ENCODE measurements around the gene IQSEC1.

IQSEC1 gene

DNA sequence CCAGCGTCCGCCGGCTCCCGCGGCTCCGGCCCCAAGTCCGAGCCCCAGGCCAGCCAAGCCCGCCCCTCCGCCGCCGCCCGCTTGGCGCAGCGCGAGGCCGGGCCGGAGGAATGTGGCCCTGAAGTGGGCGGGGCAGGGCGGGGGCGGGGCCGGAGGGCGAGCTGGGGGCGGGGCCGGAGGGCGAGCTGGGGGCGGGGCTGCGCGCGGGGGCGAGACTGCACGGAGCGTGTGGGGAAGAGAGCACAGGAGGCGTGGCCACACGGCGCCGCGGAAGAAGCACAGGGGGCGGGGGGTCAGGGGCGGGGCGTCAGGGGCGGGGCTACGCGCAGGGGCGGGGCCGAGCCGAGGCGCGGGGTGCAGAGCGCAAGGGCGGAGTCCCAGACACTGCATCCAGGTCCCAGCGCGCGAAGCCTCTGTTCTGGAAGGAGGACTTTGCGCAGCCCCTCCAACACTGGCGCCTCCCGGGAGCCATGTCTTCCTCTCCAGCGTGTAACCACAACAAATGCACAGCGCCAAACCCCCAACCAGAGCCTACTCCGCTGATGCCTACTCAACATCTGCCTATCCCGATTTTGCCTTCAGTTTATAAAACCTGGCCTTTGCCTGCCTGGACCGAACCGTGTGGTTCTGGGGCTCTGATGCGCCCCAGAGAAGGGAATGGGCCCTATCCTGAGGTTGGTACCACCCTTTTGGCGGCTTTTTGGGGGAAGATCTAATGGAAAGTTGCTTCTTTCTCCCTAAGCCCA lies 105.5 kb downstream of the IQSEC1 start:
- TF ChIP-seq Cebpa-rat (IDR thresholded peaks at IDR 0.05) = no peak
- no peaks in the 10 kb centered on the region; a peak in 1 of 22 replicates for H3K27me3 ChIP-seq
- H3K4me2 ChIP-seq = peak overlapping the region; percentile 96 to 100 (median 99)
- H4K20me1 ChIP-seq = peaks cover 81 to 98% (median 97%) of the 10 kb centered on the region in 11 experiments
- peak overlapping the region; percentile 50 to 81 (median 70) for H3K4me3 ChIP-seq
- H3K4me1 ChIP-seq = peaks cover 67 to 82% (median 79%) of the 10 kb centered on the region in 10 experiments
- H3K27ac ChIP-seq = peak overlapping the region in 10 of 11 experiments; percentile 35 to 80 (median 76); a peak in 18 of 22 replicates
- no peaks in the 10 kb centered on the region for H3K9me3 ChIP-seq (replicated peaks in 1 of 11)
- H3K9ac ChIP-seq = peak overlapping the region; percentile 73 to 85 (median 84); a peak in 21 of 22 replicates
- H3K36me3 ChIP-seq = peaks cover 0 to 56% (median 7%) of the 10 kb centered on the region in 11 experiments; a peak in 8 of 22 replicates

DNA sequence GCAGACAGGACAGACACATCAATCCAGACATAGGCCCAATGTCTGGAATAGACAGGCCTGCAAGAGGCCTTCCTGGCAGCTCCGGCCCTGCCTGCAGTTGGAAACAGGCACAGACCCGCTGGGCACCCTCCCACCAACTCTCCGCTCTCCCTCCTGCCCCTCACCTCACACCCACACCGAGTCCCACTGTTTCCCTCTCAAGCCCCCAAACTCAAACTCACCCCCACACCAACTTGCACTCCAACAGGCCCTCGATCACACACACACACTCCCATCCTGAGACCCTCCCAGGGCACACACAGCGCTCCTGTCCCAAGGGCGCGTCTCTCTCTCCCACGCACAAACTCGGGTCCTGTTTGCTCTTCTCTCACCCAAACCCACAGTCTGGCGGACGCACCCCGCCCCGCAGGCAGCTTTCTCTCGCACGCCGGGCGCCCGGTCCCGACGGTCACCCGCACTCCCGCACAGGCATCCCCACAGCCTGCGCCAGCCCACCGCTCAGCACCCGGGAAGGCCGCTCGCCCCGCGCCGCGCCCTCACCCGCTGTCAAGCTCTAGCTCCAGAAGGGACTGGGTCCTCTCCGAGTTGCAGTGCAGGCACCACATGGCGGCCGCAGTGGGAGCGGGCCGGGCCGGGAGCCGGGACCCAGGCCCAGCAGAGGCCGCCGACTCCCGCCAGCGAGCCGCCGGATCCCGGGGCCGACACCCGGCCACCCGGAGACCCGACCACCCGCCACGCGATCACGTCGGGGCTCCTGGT lies 106.2 kb downstream of the IQSEC1 start:
- peak overlapping the region; percentile 96 to 100 (median 99) for H3K4me2 ChIP-seq
- peaks cover 75 to 90% (median 86%) of the 10 kb centered on the region in 10 experiments for H3K4me1 ChIP-seq
- H3K27me3 ChIP-seq = no peaks in the 10 kb centered on the region; a peak in 1 of 22 replicates
- TF ChIP-seq Cebpa-rat (IDR thresholded peaks at IDR 0.05) = no peak
- peak overlapping the region; percentile 73 to 85 (median 84); a peak in 21 of 22 replicates for H3K9ac ChIP-seq
- H3K27ac ChIP-seq = peak overlapping the region in 10 of 11 experiments; percentile 35 to 80 (median 76); a peak in 19 of 22 replicates
- peaks cover 0 to 57% (median under 1%) of the 10 kb centered on the region in 11 experiments; a peak in 7 of 22 replicates for H3K36me3 ChIP-seq
- H3K9me3 ChIP-seq (replicated peaks in 1 of 11) = no peaks in the 10 kb centered on the region
- H4K20me1 ChIP-seq = peaks cover 86 to 98% (median 97%) of the 10 kb centered on the region in 11 experiments
- peak overlapping the region; percentile 50 to 81 (median 70) for H3K4me3 ChIP-seq

GRCh38 chr3:12965999-12966846 lies 107.0 kb downstream of the IQSEC1 start:
- Histone ChIP-seq H3K27ac (peak overlapping the region in 5 of 11 experiments; percentile 71 to 80 (median 78); a peak in 6 of 22 replicates), H3K4me1 (peaks cover 82 to 97% (median 94%) of the 10 kb centered on the region in 10 experiments), H4K20me1 (peaks cover 92 to 98% (median 97%) of the 10 kb centered on the region in 11 experiments)

DNA sequence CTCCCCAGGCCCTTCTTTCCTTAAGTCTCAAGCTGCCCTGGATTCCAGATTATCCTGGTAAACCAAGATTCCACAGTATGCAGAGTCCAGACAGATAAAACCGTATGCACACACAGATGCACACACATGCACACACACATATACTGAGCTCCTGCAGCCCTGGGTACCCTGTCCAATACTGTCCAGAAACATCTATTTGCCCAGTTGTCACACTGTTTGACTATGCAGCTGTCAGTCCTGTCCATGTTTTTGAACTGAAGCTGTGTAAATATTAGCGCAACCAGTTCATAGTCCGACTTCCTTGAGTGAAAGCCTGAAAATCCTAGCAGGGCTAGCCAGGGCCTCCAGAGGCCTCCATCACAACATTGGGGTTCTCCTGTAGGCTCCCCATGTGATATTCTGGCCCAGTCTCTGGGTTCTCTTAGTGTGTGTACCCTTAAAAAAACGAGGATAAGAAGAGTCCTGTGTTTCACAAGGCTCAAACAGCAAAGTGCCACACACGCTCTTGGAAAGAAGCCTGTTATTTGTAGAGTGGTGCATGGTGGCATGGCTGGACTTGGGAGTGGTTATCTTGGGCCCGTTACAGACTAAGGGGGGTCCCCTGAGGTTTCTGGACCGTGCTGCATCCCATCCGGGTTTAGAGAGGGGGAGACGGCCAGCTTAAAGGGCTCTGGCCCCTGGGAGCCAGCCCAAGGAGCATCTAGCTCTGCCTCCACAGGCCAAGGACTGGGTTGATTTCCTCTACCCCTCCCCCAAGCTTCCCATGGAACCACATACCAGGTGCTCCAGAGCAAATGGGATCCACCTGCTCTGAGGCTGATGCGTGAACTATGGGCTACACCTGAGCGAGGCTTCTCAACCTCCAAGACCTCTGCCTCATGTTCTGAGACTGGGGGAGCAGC lies 108.3 kb downstream of the IQSEC1 start:
- H3K9ac ChIP-seq = peak overlapping the region in 6 of 11 experiments; percentile 19 to 44 (median 24); a peak in 5 of 22 replicates
- no peaks in the 10 kb centered on the region for H3K9me3 ChIP-seq (replicated peaks in 1 of 11)
- H3K4me3 ChIP-seq = no peak overlapping the region; a peak in 1 of 20 replicates
- peak overlapping the region in 5 of 11 experiments; percentile 8 to 58 (median 17); a peak in 7 of 22 replicates for H3K27ac ChIP-seq
- peaks cover 86 to 97% (median 95%) of the 10 kb centered on the region in 10 experiments for H3K4me1 ChIP-seq
- H3K36me3 ChIP-seq = peaks cover 0 to 41% (median 0%) of the 10 kb centered on the region in 11 experiments; a peak in 4 of 22 replicates
- no peak for TF ChIP-seq Cebpa-rat (IDR thresholded peaks at IDR 0.05)
- no peaks in the 10 kb centered on the region; a peak in 1 of 22 replicates for H3K27me3 ChIP-seq
- H4K20me1 ChIP-seq = peaks cover 90 to 98% (median 97%) of the 10 kb centered on the region in 11 experiments
- peak overlapping the region; percentile 96 to 100 (median 99) for H3K4me2 ChIP-seq

More at GRCh38 chr3:12965999-12966846, 107.0 kb downstream of the IQSEC1 start:
- Histone ChIP-seq H3K9ac (peak overlapping the region; percentile 9 to 85 (median 84); a peak in 21 of 22 replicates), H3K27me3 (no peaks in the 10 kb centered on the region; a peak in 1 of 22 replicates), H3K4me2 (peak overlapping the region; percentile 96 to 100 (median 99)), H3K36me3 (peaks cover 0 to 54% (median 0%) of the 10 kb centered on the region in 11 experiments; a peak in 6 of 22 replicates), H3K9me3 (replicated peaks in 1 of 11) (no peaks in the 10 kb centered on the region), H3K4me3 (peak overlapping the region in 9 of 10 experiments; percentile 53 to 81 (median 72); a peak in 16 of 20 replicates)
- TF ChIP-seq Cebpa-rat (IDR thresholded peaks at IDR 0.05) = no peak

DNA sequence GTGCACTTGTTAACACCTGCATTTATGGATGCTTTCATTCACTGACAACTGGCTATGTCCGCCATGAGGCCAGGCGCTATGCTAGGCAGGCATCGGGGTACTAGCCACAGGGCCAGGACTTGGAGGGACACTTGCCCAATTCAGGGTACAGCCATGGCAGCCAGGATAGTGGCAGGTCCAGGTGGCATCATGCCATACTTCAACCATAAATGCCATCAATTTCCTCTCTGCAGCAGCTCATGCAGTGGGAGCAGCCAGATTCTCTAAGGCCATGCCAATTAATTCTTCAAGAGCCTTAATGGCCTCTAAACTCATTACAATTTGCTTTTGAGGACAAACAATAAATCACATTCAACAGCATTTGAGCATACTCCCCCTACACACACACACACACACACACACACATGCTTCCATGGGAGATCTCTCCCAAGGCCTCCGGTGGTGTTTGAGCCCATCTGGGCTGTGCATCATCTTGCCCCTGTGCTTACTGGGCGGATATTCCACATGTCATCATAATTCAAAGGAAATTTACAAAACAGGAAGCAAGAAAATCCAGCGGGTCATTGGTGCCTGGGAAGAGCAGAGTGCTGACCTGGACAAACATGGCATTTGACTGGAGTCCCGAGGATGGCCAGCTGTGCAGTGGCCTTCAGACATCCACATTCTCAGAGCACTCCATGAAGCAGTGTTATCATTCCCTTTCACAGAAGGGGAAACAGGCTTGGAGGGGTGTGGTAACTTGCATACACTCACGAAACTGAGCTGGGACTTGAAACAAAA lies 109.1 kb downstream of the IQSEC1 start:
- no peak for TF ChIP-seq Cebpa-rat (IDR thresholded peaks at IDR 0.05)
- peak overlapping the region in 6 of 11 experiments; percentile 22 to 64 (median 44); a peak in 5 of 22 replicates for H3K9ac ChIP-seq
- H3K4me2 ChIP-seq = peak overlapping the region; percentile 96 to 100 (median 99)
- no peaks in the 10 kb centered on the region for H3K9me3 ChIP-seq (replicated peaks in 1 of 11)
- 0 out of 20 replicates have a peak overlapping the region, but pooled peaks of 1 of the 10 experiments have one; percentile 17 for H3K4me3 ChIP-seq
- H3K27ac ChIP-seq = peak overlapping the region in 6 of 11 experiments; percentile 27 to 90 (median 58); a peak in 9 of 22 replicates
- H3K27me3 ChIP-seq = no peaks in the 10 kb centered on the region; a peak in 1 of 22 replicates
- peaks cover 0 to 33% (median 0%) of the 10 kb centered on the region in 11 experiments; a peak in 4 of 22 replicates for H3K36me3 ChIP-seq
- H4K20me1 ChIP-seq = peaks cover 83 to 98% (median 94%) of the 10 kb centered on the region in 11 experiments
- peaks cover 94 to 97% (median 95%) of the 10 kb centered on the region in 10 experiments for H3K4me1 ChIP-seq

- Histone ChIP-seq H3K27ac (peak overlapping the region in 8 of 11 experiments; percentile 1 to 90 (median 46); a peak in 13 of 22 replicates), H3K4me3 (peak overlapping the region in 2 of 10 experiments; percentile 3 to 17; a peak in 1 of 20 replicates), H3K4me1 (peaks cover 95 to 97% (median 96%) of the 10 kb centered on the region in 10 experiments), H3K4me2 (peak overlapping the region; percentile 96 to 100 (median 99)), H3K9me3 (replicated peaks in 1 of 11) (no peaks in the 10 kb centered on the region), H4K20me1 (peaks cover 76 to 98% (median 94%) of the 10 kb centered on the region in 11 experiments), H3K36me3 (peaks cover 0 to 27% (median 0%) of the 10 kb centered on the region in 11 experiments; a peak in 4 of 22 replicates), H3K27me3 (no peaks in the 10 kb centered on the region; a peak in 1 of 22 replicates), H3K9ac (peak overlapping the region in 8 of 11 experiments; percentile 22 to 64 (median 38); a peak in 12 of 22 replicates)
- TF ChIP-seq Cebpa-rat (IDR thresholded peaks at IDR 0.05) = no peak
These were observed 109.9 kb downstream of the IQSEC1 start for GRCh38 chr3:12963231-12963896.

Data from BLaER1 treated with 17β-estradiol and CSF1 and Interleukin-3, amounts not matched to agents 10 nM and 100 nM (cell line).